GM10847 (cell line): Measurements from ENCODE around the gene CHI3L1.

Experiments
- POLR2A ChIP-seq: IDR thresholded peaks from 2 replicates; pipeline ENCODE4 v1.6.1; 2011; ENCODE audit not compliant: insufficient read length; ENCODE audit errors: extremely low read depth

CHI3L1 gene

GRCh38 chr1:203167913-203168200, 18.6 kb downstream of the CHI3L1 start:
- TF ChIP-seq POLR2A = no peak

- no peak for TF ChIP-seq POLR2A
These were observed 19.2 kb downstream of the CHI3L1 start for GRCh38 chr1:203167026-203167912.

GRCh38 chr1:203166192-203166940, 20.1 kb downstream of the CHI3L1 start:
- no peak for TF ChIP-seq POLR2A

- TF ChIP-seq POLR2A = no peak
These were observed 20.7 kb downstream of the CHI3L1 start for GRCh38 chr1:203165800-203166161.

GRCh38 chr1:203165101-203165799, 21.3 kb downstream of the CHI3L1 start:
- TF ChIP-seq POLR2A = no peak

GRCh38 chr1:203163891-203164635, 22.4 kb downstream of the CHI3L1 start:
- no peak for TF ChIP-seq POLR2A

- TF ChIP-seq POLR2A = no peak
These were observed 24.1 kb downstream of the CHI3L1 start for GRCh38 chr1:203162403-203162802.

- TF ChIP-seq POLR2A = no peak
These were observed 24.8 kb downstream of the CHI3L1 start for GRCh38 chr1:203161703-203162102.

- TF ChIP-seq POLR2A = no peak
These were observed 25.3 kb downstream of the CHI3L1 start for GRCh38 chr1:203161175-203161574.

- TF ChIP-seq POLR2A = no peak
These were observed 26.7 kb downstream of the CHI3L1 start for GRCh38 chr1:203159844-203160243.

- TF ChIP-seq POLR2A = no peak
These were observed 27.4 kb downstream of the CHI3L1 start for GRCh38 chr1:203158960-203159665.

GRCh38 chr1:203158423-203158822, 28.1 kb downstream of the CHI3L1 start:
- no peak for TF ChIP-seq POLR2A

- TF ChIP-seq POLR2A = no peak
These were observed 30.2 kb downstream of the CHI3L1 start for GRCh38 chr1:203156280-203156679.

GRCh38 chr1:203153989-203154821, 32.3 kb downstream of the CHI3L1 start:
- TF ChIP-seq POLR2A = no peak
